Body of pancreas (tissue), 4 donors: Measurements from ENCODE around the gene OR10J5.

Experiments used
- CTCF ChIP-seq, 7 experiments: fragments of 450-650 bp in 4 of 7; fragments of 200-600 bp in 3 of 7; sonication (generic) in 3 of 7; IDR thresholded peaks; one replicate each; pipeline ENCODE4 v1.5.1; 2016 to 2019; ENCODE audit warnings: antibody characterized with exemption in 7 of 7
- POLR2A ChIP-seq, 3 donors: fragments of 450-650 bp; IDR thresholded peaks; one replicate each; pipeline ENCODE4 v1.6.1; 2016; ENCODE audit warnings: antibody characterized with exemption in 3 of 3, mild to moderate bottlenecking in 2 of 3

- TF ChIP-seq POLR2A (IDR thresholded peaks at IDR 0.05) (no peak), CTCF (IDR thresholded peaks at IDR 0.05) (no peak)
Observed at GRCh38 chr1:159505676-159506075, 30.1 kb downstream of the OR10J5 start.
